HG03045 (cell line): ENCODE results near the gene FAM13C.

Experiments used
- ATAC-seq: cut with Tn5 transposase; IDR thresholded peaks from one replicate; pipeline ENCODE4 v1.9.1; 2021; ENCODE audit warnings: mild to moderate bottlenecking, moderate library complexity; ENCODE audit not compliant: unreplicated experiment

The FAM13C gene

GRCh38 chr10:59362959-59363381 is 621 bp upstream of the FAM13C start:
- no peak for ATAC-seq

- ATAC-seq, result no peak
These were observed 646 bp downstream of the FAM13C start for GRCh38 chr10:59361663-59362143.

DNA sequence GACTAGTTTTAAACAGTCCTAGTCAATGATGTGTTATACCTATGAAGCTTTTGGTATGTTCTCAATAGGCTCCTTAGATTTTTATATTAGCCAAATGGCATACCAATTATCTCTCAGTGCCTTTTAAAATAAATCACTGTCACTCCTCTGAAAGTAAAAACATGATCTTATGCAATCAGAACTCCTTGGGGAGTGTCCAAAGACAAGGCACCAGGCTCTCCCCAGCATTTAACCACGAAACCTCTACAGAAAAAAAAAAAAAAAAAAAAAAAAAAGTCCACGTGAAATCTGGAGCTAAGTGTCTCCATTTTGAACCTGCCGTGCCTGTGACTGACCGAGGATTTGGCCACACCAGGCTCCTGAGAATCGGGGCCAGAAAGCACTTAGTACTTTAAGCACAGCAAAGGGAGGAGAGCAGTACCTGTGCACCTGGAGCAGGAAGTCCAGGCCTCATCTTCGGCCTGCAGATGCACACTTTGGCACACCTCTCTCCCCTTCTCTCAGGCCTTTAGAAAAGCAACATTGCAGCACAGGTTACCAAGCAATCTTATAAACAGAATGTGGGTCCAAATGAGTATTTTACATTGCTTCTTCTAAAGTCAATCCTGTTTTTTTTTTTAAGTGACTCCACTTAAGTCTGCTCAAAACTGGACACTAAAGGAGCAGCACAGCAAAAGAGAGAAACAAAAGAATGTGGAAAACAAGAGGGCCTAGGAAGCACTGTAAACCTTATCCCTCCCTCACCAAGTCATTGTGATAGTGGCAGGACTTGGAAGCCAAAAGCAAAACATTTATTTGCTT is 1.5 kb downstream of the FAM13C start:
- ATAC-seq, result no peak

- ATAC-seq, result no peak
These were observed 3.8 kb downstream of the FAM13C start for GRCh38 chr10:59358576-59358975.

- no peak for ATAC-seq
These were observed 7.9 kb downstream of the FAM13C start for GRCh38 chr10:59354434-59354833.

GRCh38 chr10:59350558-59350957 is 11.8 kb downstream of the FAM13C start:
- ATAC-seq, result no peak

GRCh38 chr10:59346321-59346720 is 16.0 kb downstream of the FAM13C start:
- no peak for ATAC-seq

GRCh38 chr10:59342723-59343122 is 19.6 kb downstream of the FAM13C start:
- no peak for ATAC-seq

DNA sequence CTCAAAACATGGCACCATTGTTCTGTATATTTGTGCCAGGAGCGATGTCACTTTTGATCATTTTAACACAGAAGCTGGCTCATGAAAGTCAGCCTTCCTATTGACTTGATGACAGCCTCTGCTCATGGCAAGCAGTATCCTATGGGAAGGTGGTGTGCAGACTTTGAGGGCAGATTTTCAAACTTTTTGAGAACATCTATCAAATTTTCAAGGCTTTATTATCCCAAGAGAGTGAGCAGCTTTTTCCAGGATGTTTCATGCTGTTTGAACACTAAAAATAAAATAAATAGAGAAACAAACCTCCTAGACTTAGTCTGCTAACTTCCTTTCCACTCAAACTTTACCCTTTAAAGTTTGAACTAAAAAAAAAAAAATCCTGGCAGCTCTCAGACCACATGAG is 20.3 kb downstream of the FAM13C start:
- ATAC-seq, result no peak

GRCh38 chr10:59340285-59340684 is 22.1 kb downstream of the FAM13C start:
- ATAC-seq, result no peak

DNA sequence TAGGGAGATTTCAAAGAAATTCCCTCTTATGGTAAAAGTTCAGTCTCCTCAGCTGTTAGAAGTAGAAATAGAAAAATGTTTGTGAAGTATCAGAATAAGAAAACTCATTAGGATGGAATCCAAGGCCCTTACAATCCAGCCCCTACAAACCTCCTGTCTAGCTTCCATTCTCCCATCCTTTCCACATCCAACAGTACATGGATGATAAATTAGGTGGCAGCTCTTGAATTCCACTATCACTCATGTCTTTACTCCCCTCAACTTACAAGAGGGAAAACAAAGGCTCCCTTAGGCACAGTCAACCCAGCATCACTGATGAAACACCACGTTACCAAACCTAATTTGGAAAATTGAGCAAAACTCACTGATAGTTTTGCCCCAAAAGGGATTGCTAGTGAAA is 23.0 kb downstream of the FAM13C start:
- ATAC-seq, result no peak

DNA sequence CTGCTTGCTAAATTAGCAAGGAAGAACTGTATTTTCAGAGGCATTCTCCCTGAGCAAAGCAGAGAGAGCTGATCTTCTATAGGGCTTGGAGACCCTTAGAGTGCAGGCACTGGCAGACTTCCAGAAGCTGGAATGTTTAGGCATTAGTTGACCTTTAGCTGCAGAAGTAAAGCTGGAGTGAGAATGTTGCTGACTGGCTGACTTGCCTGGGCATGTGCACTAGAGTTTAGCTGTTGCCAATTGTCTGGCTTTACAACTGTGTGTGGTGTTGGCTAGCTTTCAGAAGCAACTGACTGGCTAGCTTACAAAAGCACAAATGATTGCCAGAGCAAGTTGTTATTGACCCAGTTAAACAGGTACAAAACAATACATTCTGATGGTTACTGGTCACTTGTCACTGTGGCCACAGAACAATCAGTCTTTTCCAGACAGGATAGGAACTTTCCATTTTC is 25.1 kb downstream of the FAM13C start:
- no peak for ATAC-seq

- ATAC-seq, result no peak
These were observed 25.7 kb downstream of the FAM13C start for GRCh38 chr10:59336632-59337031.

DNA sequence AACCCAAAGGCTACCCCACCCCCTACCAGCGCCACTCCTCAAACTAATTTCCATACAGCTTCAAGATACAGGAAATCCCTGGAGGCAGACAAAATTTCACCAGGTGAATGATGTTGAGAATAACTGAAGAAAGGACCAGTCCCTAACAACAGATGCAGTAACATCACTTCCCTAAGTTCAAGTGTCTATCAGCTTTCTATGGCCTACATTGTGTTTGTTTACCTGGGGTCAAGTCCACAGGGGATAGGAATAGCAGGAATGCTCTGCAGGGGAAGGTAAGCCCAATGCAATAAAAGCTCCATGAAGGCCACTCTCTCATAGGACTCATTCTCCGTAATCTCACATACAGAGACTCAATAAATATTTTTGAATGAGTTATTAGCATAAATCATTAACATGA is 26.9 kb downstream of the FAM13C start:
- no peak for ATAC-seq

- no peak for ATAC-seq
These were observed 28.6 kb downstream of the FAM13C start for GRCh38 chr10:59333701-59334100.

DNA sequence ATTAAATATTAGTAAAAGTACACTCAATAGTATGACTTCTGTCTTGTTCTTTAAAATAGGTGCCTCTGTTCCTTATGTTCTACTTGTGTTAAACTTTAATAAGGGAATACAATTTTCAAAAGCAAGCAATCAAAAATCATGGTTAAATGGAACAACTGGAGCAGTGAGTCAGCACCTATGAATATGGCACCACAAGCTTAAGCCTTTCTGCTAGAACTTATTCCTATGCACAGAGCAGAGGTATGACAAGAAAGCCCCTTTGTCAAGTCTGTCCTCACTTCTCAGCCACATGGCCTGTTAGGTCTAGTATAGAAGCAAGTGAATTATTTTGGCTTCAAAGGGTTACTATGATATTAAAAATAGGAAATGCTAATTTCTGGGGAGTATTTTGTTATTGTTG is 29.8 kb downstream of the FAM13C start:
- no peak for ATAC-seq

GRCh38 chr10:59331661-59332060 is 30.7 kb downstream of the FAM13C start:
- no peak for ATAC-seq

DNA sequence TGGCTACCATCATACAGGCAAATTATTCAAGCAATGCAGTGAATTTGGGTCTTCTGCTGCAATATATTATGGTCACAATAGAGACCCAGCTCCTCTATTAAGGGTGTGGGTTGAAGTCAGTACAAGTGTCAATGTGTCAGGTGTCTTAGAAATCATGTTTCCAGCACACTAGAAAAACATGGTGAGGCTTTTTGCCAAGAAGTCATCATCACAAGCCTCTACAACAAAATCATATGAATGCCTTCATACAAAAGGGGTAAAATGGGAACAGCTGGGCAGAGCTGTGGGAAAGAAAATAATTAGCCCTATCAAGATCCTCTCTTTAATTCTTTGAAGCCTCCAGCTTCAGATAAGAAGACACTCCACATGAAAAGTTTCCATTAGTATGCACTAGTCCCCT is 37.2 kb downstream of the FAM13C start:
- no peak for ATAC-seq

DNA sequence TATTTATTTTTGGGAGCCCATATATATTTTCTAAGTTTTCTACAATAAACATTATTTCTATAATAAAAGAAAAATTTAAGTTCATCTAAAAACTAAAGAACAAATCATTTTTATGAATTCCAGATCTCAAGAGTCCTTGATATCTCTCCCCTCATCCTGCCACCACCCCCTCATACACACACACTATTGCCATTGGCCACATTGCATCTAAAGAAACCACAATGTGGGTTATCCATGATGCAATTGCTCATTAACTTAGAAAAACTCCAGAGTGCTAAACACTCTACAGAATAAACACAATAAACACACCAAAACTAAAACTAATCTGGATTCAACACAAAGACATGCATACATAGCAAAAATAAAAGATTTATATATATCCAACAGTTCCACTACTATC is 37.8 kb downstream of the FAM13C start:
- no peak for ATAC-seq

GRCh38 chr10:59323831-59324401 is 38.4 kb downstream of the FAM13C start:
- ATAC-seq, result no peak

GRCh38 chr10:59323036-59323459 is 39.3 kb downstream of the FAM13C start:
- no peak for ATAC-seq

GRCh38 chr10:59322131-59322530 is 40.2 kb downstream of the FAM13C start:
- ATAC-seq, result no peak
